Anterior cingulate cortex (tissue), 58 donors: ENCODE results near the gene UBXN6.

Experiments used
- DNase-seq, 58 donors: peaks; one replicate each; lab custom pipeline; 2025; lab: John Stamatoyannopoulos, UW

Gene UBXN6

GRCh38 chr19:4493929-4494690 lies 36.5 kb upstream of the UBXN6 start:
- no peak for DNase-seq

GRCh38 chr19:4493104-4493928 lies 35.7 kb upstream of the UBXN6 start:
- DNase-seq: peak in 13 of 58 donors; percentile 7 to 46 (median 17)

DNA sequence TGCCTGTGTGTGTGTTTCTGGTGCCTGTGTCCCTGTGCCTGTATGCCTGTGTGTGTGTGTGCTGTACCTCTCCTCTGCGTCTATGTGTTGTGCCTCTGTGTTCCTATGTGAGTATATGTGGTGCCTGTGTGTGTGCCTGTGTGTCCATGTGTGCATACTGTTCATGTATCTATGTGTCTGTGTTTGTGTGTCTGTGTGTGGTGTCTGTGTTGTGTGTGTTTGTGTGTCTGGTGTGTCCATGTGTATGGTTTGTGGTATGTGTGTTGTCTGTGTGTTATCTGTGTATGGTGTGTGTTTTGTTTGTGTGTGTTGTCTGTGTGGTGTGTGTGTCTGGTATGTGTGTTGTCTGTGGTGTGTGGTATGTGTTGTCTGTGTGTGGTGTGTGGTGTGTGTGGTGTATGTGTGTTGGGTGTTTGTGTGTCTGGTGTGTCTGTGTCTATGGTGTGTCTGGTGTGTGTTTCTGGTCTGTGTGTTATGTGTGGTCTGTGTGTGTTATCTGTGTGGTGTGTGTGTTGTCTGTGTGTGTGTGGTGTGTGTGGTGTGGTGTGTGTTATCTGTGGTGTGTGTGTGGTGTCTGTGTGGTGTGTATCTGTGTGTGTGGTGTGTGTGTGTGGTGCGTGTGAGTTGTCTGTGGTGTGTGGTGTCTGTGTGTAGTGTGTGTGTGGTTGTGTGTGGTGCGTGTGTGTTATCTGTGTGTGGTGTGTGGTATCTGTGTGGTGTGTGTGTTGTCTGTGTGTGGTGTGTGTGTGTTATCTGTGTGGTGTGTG lies 34.9 kb upstream of the UBXN6 start:
- DNase-seq: no peak

DNA sequence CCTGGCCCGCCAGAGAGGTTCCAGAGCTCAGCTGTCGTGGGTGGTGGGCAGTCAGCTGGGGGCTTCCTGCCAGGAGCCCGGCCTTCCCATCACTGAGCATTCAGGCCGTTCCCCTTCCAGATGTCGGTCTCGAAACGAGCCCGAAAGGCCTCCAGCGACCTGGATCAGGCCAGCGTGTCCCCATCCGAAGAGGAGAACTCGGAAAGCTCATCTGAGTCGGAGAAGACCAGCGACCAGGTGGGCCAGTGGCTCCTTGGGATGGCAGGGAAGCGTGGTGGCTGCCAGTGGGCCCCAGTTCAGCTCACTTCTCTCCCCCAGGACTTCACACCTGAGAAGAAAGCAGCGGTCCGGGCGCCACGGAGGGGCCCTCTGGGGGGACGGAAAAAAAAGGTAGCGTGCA lies 33.9 kb upstream of the UBXN6 start:
- DNase-seq: no peak

DNA sequence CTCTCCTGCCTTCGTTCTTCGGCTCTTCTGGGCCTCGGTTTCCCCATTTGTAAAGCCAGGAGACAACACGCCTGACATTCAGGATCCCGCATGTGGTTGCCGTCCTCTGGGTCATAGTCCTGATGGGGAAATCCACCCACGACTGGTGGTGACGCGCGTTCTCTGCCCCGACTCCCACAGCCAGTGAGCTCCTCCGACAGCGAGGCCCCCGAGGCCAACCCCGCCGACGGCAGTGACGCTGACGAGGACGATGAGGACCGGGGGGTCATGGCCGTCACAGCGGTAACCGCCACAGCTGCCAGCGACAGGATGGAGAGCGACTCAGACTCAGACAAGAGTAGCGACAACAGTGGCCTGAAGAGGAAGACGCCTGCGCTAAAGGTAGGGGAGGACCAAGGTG lies 30.9 kb upstream of the UBXN6 start:
- no peak for DNase-seq

DNA sequence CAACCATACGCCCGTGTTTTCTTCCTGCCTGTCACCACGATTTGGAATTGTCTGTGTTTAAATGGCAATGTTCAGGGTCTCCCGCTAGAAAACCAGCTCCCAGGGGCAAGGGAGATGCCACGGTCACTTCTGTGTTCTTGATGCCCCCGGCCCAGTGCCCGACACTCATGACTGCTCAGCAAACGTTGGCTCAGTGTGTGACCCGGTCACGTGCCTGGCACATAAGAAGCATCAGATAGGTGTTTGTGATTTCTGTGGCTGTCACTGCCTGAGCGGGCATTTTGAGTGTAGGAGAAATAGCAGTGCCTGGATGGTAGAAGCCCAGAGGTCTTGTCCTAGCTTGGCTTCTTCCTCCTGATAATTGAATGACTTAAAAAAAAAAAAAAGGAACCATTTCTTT lies 30.0 kb upstream of the UBXN6 start:
- DNase-seq: no peak

DNA sequence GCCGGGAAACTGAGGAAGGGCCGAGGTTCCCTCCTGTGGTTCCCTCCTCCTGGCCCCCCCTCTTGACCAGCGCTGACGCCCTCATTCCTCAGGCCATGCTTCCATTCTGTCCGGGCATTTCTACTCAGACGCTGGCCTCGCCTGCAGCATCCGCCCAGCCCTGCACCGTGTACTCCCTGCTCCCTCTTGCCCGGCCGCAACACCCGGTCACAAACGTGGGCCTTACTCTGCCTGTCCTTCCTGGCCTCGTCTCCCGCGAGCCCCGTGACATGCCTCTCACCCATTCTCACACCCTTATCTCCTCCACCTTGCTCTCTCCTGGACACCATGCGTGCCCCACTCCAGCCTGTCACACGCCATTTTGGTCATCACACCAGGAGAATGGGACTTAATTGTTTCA lies 25.8 kb upstream of the UBXN6 start:
- DNase-seq: no peak

GRCh38 chr19:4482721-4483364 lies 25.2 kb upstream of the UBXN6 start:
- no peak for DNase-seq

DNA sequence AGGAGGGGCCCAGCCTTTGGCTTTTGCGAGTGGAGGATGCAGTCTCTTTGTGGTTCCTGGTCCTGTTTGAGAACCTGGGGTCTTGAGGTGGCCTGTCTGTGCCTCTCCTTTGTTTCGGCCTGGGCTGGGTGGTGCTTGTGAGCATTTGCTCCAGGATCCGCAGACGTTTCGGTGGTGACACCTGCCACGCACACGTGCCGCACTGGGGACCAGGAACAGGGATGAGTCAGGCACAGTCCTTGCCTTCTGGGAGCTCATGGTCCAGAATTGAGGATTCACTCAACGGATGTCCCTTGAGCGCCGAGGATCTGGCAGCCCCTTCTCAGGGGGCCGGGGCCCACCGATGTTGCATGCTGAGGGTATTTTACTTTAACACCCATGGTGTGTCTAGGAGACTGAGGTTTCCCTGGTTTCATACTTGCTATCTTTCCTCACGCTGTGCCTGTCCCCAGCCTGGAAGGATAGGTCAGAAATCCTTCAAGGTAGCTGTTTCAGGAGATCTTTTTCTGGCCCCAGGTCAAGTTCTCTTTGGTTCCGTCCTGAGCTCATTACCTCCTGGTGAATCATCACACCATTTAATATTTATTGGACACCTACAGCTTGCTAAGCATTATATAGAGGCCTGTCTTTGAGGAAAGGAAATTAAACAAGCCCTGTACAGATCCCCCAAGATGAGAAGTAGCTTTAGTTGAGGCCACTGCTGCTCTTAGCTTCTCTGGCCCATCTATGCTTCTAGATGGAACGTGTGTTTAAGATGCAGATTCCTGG lies 19.6 kb upstream of the UBXN6 start:
- peak in 5 of 58 donors; percentile 3 to 48 (median 15) for DNase-seq

- peak in 53 of 58 donors; percentile 9 to 82 (median 51) for DNase-seq
Observed at GRCh38 chr19:4474514-4475022, 17.0 kb upstream of the UBXN6 start.

GRCh38 chr19:4473763-4474513 lies 16.3 kb upstream of the UBXN6 start:
- DNase-seq: peak in 1 of 58 donors; percentile 22

DNA sequence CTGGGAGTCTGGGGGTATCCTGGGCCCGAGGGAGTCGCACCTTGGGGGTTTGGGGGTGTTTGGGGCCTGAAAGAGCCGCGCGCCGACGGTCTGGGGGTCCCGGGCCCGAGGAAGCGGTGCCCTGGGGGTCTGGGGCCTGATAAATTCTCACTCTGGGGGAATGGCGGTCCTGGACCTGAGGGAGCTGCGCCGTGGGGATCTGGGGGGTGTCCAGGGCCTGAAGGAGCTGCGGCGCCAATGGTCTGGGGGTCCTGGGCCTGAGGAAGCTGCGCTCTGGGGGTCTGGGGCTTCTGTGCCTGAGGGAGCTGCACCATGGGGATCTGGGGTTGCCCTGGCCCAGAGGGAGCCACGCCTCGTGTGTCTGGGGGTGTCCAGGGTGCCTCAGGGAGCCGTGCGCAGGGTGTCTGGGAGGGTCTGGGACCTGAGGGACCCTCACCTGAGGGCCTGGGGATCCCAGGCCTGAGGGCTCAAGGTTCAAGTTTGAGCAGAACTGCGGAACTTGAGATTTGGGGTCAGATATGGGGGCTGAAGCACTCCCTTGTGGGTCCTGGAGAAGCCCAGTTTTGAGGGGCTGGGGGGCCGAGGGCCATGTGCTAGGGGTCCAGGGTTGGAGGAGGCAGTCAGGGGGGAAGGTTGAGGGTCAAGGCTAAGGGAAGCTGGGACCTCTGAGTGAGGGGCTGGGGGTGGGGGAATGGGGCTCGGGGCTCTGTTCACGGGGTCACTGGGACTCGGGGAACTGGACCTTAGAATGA lies 15.6 kb upstream of the UBXN6 start:
- DNase-seq: no peak

GRCh38 chr19:4472174-4472974 lies 14.8 kb upstream of the UBXN6 start, which contains the start of gene HDGFL2:
Gene HDGFL2 (plus strand): TSS chr19:4472297. CDS start chr19:4472351, 54 bp downstream.
- peak in 1 of 58 donors; percentile 92 for DNase-seq

DNA sequence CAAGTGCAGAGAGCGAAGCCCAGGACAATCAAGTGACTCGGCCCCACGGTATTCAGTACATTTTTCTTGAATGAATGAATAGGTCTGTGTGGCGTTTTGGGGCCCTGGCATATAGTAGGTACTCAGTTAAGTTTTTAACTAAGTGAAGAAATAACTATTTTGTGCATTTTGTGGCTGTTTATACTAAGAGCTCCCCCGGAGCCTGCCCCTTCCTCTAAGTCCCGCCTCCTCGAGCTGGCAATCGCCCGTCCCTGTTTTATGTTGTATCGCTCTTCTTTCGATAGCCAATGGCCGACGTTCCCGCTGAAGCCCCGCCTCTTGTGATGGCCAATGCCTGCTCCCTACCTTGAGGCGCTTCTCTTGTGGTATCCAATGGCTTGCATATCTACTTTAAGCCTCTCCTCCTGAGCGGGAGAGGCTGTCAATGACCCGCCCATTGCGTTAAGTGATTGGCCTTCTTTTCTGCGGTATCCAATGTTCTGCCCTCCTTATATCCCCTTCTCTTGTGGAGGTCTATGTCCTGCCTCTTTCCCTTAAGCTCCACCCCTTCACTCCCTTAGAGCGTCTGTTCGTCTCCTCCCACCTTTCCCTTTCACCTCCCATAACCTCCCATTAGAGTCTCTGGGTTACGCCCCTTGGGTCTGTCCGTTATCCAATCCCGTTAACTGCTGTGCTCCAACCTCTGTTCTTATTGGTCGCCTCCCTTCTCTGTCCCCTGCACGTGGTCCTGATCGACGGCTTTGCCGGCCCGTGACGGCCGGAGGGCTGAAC lies 14.0 kb upstream of the UBXN6 start:
- peak; percentile 84 to 100 (median 99) for DNase-seq

DNA sequence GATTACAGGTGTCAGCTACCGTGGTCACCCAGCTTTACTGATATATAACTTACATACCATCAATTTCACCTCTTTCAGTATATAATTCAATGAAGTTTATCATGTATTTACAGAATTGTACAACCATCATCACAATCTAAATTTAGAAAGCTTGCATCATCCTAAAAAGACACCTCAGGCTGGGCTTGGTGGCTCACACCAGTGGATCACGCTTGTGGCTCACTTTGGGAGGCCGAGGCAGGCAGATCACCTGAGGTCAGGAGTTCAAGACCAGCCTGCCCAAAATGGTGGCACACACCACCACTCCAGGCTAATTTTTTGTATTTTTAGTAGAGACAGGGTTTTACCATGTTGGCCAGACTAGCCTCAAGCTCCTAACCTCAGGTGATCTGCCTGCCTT lies 10.2 kb upstream of the UBXN6 start:
- no peak for DNase-seq
